IMR-90 (cell line): Measurements from ENCODE around the gene BAG1. TPM values are rescaled to one million over a fixed set of nuclear protein-coding genes. Genes with fewer than 3 reads are reported as not detected.

Source experiments
- ATAC-seq: fragments of 200-7000 bp; cut with Tn5 transposase; 2 replicates; pipeline ENCODE4 v1.9.1; 2020; ENCODE audit warnings: low read depth, mild to moderate bottlenecking, moderate library complexity
- BruUV-seq: library from RNA; stranded (reverse); fragments of 400-500 nt; replicated peaks from 2 replicates; lab custom pipeline; 2021; lab: Mats Ljungman, UMichigan
- CTCF ChIA-PET: fragments of 300-600 bp; formaldehyde crosslinking; extraction: SDS; loops from one replicate; lab custom pipeline; 2021; ENCODE audit warnings: antibody characterized with exemption; lab: Yijun Ruan, JAX
- POLR2A ChIA-PET: fragments of 300-600 bp; sonication (Branson Sonifier 250); formaldehyde crosslinking; loops from one replicate; lab custom pipeline; 2022; ENCODE audit warnings: antibody characterized with exemption; ENCODE audit not compliant: unreplicated experiment; lab: Charles Lee
- DNase-seq: peaks from one replicate; pipeline ENCODE4 v3.0.0; 2013
- H2AFZ ChIP-seq: replicated peaks from 2 replicates; pipeline ENCODE3; 2013; ENCODE audit warnings: low read length, mild to moderate bottlenecking; ENCODE audit not compliant: poor library complexity
- H2AK5ac ChIP-seq: 2 replicates; pipeline ENCODE4 v1.6.1; 2013; ENCODE audit warnings: low read depth, low read length, inconsistent platforms
- H2AK9ac ChIP-seq: replicated peaks from 2 replicates; pipeline ENCODE3; 2013; ENCODE audit warnings: mild to moderate bottlenecking, low read depth, low read length, moderate library complexity; ENCODE audit not compliant: poor library complexity
- H2BK120ac ChIP-seq: 2 replicates; pipeline ENCODE4 v1.6.1; 2013; ENCODE audit warnings: low read depth, low read length, inconsistent platforms
- H2BK15ac ChIP-seq: 3 replicates; pipeline ENCODE4 v1.6.1; 2013; ENCODE audit warnings: low read depth, low read length, inconsistent platforms
- H2BK20ac ChIP-seq: 2 replicates; pipeline ENCODE4 v1.6.1; 2013; ENCODE audit warnings: low read depth, mild to moderate bottlenecking, inconsistent platforms, low read length, moderate library complexity
- H2BK5ac ChIP-seq: 2 replicates; pipeline ENCODE4 v1.6.1; 2013; ENCODE audit warnings: mild to moderate bottlenecking, low read depth, low read length, inconsistent platforms; ENCODE audit not compliant: poor library complexity, severe bottlenecking
- H3K14ac ChIP-seq: replicated peaks from 2 replicates; pipeline ENCODE4 v1.6.1; 2013; ENCODE audit warnings: low read depth, low read length, inconsistent platforms
- H3K18ac ChIP-seq: 2 replicates; pipeline ENCODE4 v1.6.1; 2013; ENCODE audit warnings: low read depth, low read length, control low read depth
- H3K23ac ChIP-seq: 2 replicates; pipeline ENCODE4 v1.6.1; 2013; ENCODE audit warnings: low read depth, low read length, inconsistent platforms
- H3K27ac ChIP-seq: 2 replicates; pipeline ENCODE4 v1.5.1; 2013; ENCODE audit warnings: mild to moderate bottlenecking, control low read depth, low read length; ENCODE audit not compliant: insufficient read depth
- H3K27me3 ChIP-seq: 2 replicates; pipeline ENCODE4 v1.6.1; 2013; ENCODE audit warnings: low read length; ENCODE audit not compliant: control insufficient read depth, insufficient read depth
- H3K36me3 ChIP-seq: 2 replicates; pipeline ENCODE4 v1.6.1; 2013; ENCODE audit warnings: low read length, mixed read lengths; ENCODE audit not compliant: control insufficient read depth, insufficient read depth
- H3K4ac ChIP-seq: 2 replicates; pipeline ENCODE4 v1.6.1; 2013; ENCODE audit warnings: low read depth, low read length, inconsistent platforms
- H3K4me1 ChIP-seq: 2 replicates; pipeline ENCODE4 v1.6.1; 2013; ENCODE audit warnings: low read length, mixed read lengths; ENCODE audit not compliant: control insufficient read depth, insufficient read depth
- H3K4me2 ChIP-seq: 2 replicates; pipeline ENCODE4 v1.6.1; 2013; ENCODE audit warnings: low read depth, mild to moderate bottlenecking, control low read depth, low read length, moderate library complexity
- H3K4me3 ChIP-seq: 2 replicates; pipeline ENCODE4 v1.5.1; 2013; ENCODE audit warnings: low read depth, mild to moderate bottlenecking, control low read depth, low read length, moderate library complexity; ENCODE audit not compliant: insufficient read depth
- H3K56ac ChIP-seq: 2 replicates; pipeline ENCODE4 v1.6.1; 2013; ENCODE audit warnings: low read length, inconsistent platforms; ENCODE audit not compliant: insufficient read depth; ENCODE audit errors: extremely low read depth
- H3K79me1 ChIP-seq, 2 experiments: 2 replicates each; pipeline ENCODE4 v1.6.1; 2013; ENCODE audit warnings: low read length in 2 of 2, inconsistent platforms in 1 of 2, low read depth in 1 of 2
- H3K9ac ChIP-seq: 2 replicates; pipeline ENCODE4 v1.6.1; 2013; ENCODE audit warnings: low read depth, low read length, control low read depth
- H3K9me1 ChIP-seq: 2 replicates; pipeline ENCODE4 v1.6.1; 2013; ENCODE audit warnings: low read length, inconsistent platforms; ENCODE audit not compliant: insufficient read depth
- H3K9me3 ChIP-seq: 2 replicates; pipeline ENCODE4 v1.6.1; 2013; ENCODE audit warnings: low read length; ENCODE audit not compliant: control insufficient read depth, insufficient read depth
- H4K20me1 ChIP-seq: 2 replicates; pipeline ENCODE4 v1.6.1; 2013; ENCODE audit warnings: low read length, inconsistent platforms; ENCODE audit not compliant: insufficient read depth
- H4K5ac ChIP-seq: 2 replicates; pipeline ENCODE4 v1.6.1; 2013; ENCODE audit warnings: mild to moderate bottlenecking, low read depth, low read length, control low read depth
- H4K8ac ChIP-seq, 2 experiments: 2 replicates each; pipeline ENCODE4 v1.6.1; 2013; ENCODE audit warnings: low read depth in 2 of 2, low read length in 2 of 2, control low read depth in 1 of 2, inconsistent platforms in 1 of 2
- H4K91ac ChIP-seq: 2 replicates; pipeline ENCODE4 v1.6.1; 2013; ENCODE audit warnings: low read depth, low read length, inconsistent platforms; ENCODE audit not compliant: insufficient read depth
- FOS ChIP-seq: fragments of 150-350 bp; IDR thresholded peaks from 2 replicates; pipeline ENCODE4 v1.6.1; 2016; ENCODE audit warnings: low read depth, low read length
- POLR2A ChIP-seq: IDR thresholded peaks from 2 replicates; pipeline ENCODE4 v1.6.1; 2012; ENCODE audit warnings: mild to moderate bottlenecking, low read depth, low read length
- RAD21 ChIP-seq: IDR thresholded peaks from 2 replicates; pipeline ENCODE4 v1.6.1; 2012; ENCODE audit warnings: low read length, improper control_type of control experiment
- RCOR1 ChIP-seq: IDR thresholded peaks from 2 replicates; pipeline ENCODE4 v1.6.1; 2012; ENCODE audit warnings: mild to moderate bottlenecking, low read length, improper control_type of control experiment; ENCODE audit not compliant: insufficient replicate concordance
- WGBS, 2 experiments: methylation state at CpG; one replicate each; pipeline versions ENCODE4 v1.1.5 to v1.1.7; 2013; ENCODE audit warnings: missing lambda C conversion rate in 2 of 2; ENCODE audit not compliant: insufficient read length in 1 of 2; ENCODE audit errors: extremely low coverage in 2 of 2; 5-methylcytosine and 5-hydroxymethylcytosine counted together
- dilution Hi-C: fragments of 300-500 bp; cut with HindIII; formaldehyde crosslinking; loops from one replicate; pipeline ENCODE4 v1.14.3; 2018; ENCODE audit warnings: low sequenced_read_pairs; ENCODE audit not compliant: unreplicated experiment
- in situ Hi-C: fragments of 300-500 bp; cut with MboI; formaldehyde crosslinking; loops from 3 replicates; pipeline ENCODE4 v1.14.3; 2019; ENCODE audit warnings: low sequenced_read_pairs, inconsistent platforms, mixed read lengths
- intact Hi-C: fragments of 100-400 bp; cut with micrococcal nuclease; formaldehyde crosslinking; loops from 2 replicates; pipeline ENCODE4 v1.10.0; 2022
- polyA plus RNA-seq, 3 experiments: library from polyadenylated mRNA; depleted of rRNA; stranded (reverse); fragments of >200 nt; gene quantifications; 2 replicates each; pipeline ENCODE4 v1.2.3, GENCODE V29; 2012; ENCODE audit warnings: low replicate concordance in 1 of 3
- total RNA-seq: library from RNA; depleted of rRNA; stranded (reverse); fragments of >200 nt; gene quantifications from 2 replicates; pipeline ENCODE4 v1.2.3, GENCODE V29; 2012
- TF ChIP-seq, protein P1 (sequence below): fragments of 150-350 bp; IDR thresholded peaks from 2 replicates; pipeline ENCODE4 v1.6.1; 2017; ENCODE audit warnings: mild to moderate bottlenecking, antibody characterized with exemption, low read length, low read depth

Gene BAG1
- total and polyA plus RNA-seq, 2 of the 4 experiments (the other 2 are of a cell fraction), result 4.5 to 20.9 TPM

GRCh38 chr9:33249983-33250382 lies 14.5 kb downstream of the BAG1 start:
- H3K14ac ChIP-seq, result no peak overlapping the region
- H3K56ac ChIP-seq, result no peak overlapping the region
- no peaks in the 10 kb centered on the region for H3K9me3 ChIP-seq
- ATAC-seq (peak; percentile 13), DNase-seq (no peak)
- no peaks in the 10 kb centered on the region for H3K27me3 ChIP-seq
- no peak overlapping the region; a peak in 1 of 4 replicates for H4K8ac ChIP-seq
- no peak overlapping the region for H2BK120ac ChIP-seq
- no peak overlapping the region for H3K4me3 ChIP-seq
- no peak overlapping the region for H2BK15ac ChIP-seq
- dilution Hi-C loops, result no loop called here
- H3K36me3 ChIP-seq, result peaks cover 20% of the 10 kb centered on the region
- no peak overlapping the region for H3K23ac ChIP-seq
- no peaks in the 10 kb centered on the region for H4K20me1 ChIP-seq
- WGBS, 2 experiments, result no CpG with 5 or more reads among the region's 2 CpGs
- peaks cover 3% of the 10 kb centered on the region for H3K4me1 ChIP-seq
- H2BK5ac ChIP-seq, result peak overlapping the region; percentile 73
- H2AK5ac ChIP-seq, result no peak overlapping the region
- H2AK9ac ChIP-seq, result no peak overlapping the region
- H4K5ac ChIP-seq, result peak overlapping the region; percentile 34; the same call in 1 of the 2 replicates
- no peak overlapping the region for H3K4me2 ChIP-seq
- H2BK20ac ChIP-seq, result no peak overlapping the region; the same call in 1 of the 2 replicates
- no peak overlapping the region for H2AFZ ChIP-seq
- no peak overlapping the region for H3K4ac ChIP-seq
- H3K18ac ChIP-seq, result no peak overlapping the region; the same call in 1 of the 2 replicates
- no peak for TF ChIP-seq RCOR1
- TF ChIP-seq RAD21, result no peak
- TF ChIP-seq POLR2A, result no peak
- TF ChIP-seq, protein P1, sequence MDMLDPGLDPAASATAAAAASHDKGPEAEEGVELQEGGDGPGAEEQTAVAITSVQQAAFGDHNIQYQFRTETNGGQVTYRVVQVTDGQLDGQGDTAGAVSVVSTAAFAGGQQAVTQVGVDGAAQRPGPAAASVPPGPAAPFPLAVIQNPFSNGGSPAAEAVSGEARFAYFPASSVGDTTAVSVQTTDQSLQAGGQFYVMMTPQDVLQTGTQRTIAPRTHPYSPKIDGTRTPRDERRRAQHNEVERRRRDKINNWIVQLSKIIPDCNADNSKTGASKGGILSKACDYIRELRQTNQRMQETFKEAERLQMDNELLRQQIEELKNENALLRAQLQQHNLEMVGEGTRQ, result no peak
- TF ChIP-seq FOS, result no peak
- no peak overlapping the region for H3K9ac ChIP-seq
- CTCF ChIA-PET, result interaction anchor here (0.6 kb wide), 1 partner anchor 23 kb away, joined by 4 read pairs; no protein-coding TSS in a partner anchor
- BruUV-seq, result no TSS peak
- intact Hi-C loops, result no loop called here
- no peak overlapping the region for H4K91ac ChIP-seq
- H3K79me1 ChIP-seq, result no peaks in the 10 kb centered on the region; a peak in 1 of 4 replicates
- peaks cover 12% of the 10 kb centered on the region; the same call in 1 of the 2 replicates for H3K9me1 ChIP-seq
- in situ Hi-C loops, result no loop called here
- no peak overlapping the region for H3K27ac ChIP-seq
- POLR2A ChIA-PET, result interaction anchor here (0.7 kb wide), 1 partner anchor 23 kb away, joined by 3 read pairs; no protein-coding TSS in a partner anchor
